Measurements from ENCODE around the gene CHAC1. TPM values are rescaled to one million over a fixed set of nuclear protein-coding genes. Genes with fewer than 3 reads are reported as not detected.

CHAC1 gene
- total RNA-seq, 1 donor = 30.0 TPM

DNA sequence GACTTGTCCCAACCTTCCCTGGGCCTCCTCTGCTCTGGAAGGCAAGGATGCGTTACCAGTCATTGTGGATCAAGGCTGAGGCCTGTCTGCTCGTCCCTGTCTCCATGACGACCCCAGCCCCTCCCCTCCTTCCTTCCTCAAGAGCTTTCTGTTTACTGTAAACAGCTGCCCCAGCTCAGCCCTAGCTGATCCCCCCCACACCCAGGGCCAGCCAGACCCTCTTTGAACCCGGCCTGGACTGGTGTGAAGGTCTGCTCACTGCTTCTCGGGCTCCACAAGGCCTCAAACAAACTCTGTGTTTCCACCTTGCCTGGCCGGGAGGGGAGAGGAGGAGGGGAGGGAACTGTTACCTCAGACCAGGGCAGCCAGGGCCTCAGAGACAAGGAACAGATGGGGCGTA is 42.1 kb upstream of the CHAC1 start:
- Histone ChIP-seq H3K27ac (ENCODE audit: low read depth, low read length) (no peak overlapping the region), H3K9me3 (ENCODE audit: low read depth, low read length) (no peaks in the 10 kb centered on the region), H3K4me2 (ENCODE audit: insufficient read depth, low read length) (no peak overlapping the region), H4K20me1 (ENCODE audit: insufficient read depth, low read length) (no peaks in the 10 kb centered on the region), H3K4me3 (ENCODE audit: insufficient read depth, low read length) (no peak overlapping the region), H3K79me2 (ENCODE audit: insufficient read depth, low read length) (peaks cover 3% of the 10 kb centered on the region), H2AFZ (ENCODE audit: low read length) (no peak overlapping the region), H3K36me3 (ENCODE audit: insufficient read depth, low read length) (no peaks in the 10 kb centered on the region), H3K27me3 (ENCODE audit: insufficient read depth, low read length) (no peaks in the 10 kb centered on the region), H3K4me1 (ENCODE audit: insufficient read depth, low read length) (peaks cover 27% of the 10 kb centered on the region)
- peak; percentile 48 for DNase-seq (ENCODE audit: insufficient read length, low spot score, missing footprints)
- TF ChIP-seq, protein P1, sequence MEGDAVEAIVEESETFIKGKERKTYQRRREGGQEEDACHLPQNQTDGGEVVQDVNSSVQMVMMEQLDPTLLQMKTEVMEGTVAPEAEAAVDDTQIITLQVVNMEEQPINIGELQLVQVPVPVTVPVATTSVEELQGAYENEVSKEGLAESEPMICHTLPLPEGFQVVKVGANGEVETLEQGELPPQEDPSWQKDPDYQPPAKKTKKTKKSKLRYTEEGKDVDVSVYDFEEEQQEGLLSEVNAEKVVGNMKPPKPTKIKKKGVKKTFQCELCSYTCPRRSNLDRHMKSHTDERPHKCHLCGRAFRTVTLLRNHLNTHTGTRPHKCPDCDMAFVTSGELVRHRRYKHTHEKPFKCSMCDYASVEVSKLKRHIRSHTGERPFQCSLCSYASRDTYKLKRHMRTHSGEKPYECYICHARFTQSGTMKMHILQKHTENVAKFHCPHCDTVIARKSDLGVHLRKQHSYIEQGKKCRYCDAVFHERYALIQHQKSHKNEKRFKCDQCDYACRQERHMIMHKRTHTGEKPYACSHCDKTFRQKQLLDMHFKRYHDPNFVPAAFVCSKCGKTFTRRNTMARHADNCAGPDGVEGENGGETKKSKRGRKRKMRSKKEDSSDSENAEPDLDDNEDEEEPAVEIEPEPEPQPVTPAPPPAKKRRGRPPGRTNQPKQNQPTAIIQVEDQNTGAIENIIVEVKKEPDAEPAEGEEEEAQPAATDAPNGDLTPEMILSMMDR (IDR thresholded peaks at IDR 0.05; ENCODE audit: extremely low read depth, low read depth, low read length) = no peak

DNA sequence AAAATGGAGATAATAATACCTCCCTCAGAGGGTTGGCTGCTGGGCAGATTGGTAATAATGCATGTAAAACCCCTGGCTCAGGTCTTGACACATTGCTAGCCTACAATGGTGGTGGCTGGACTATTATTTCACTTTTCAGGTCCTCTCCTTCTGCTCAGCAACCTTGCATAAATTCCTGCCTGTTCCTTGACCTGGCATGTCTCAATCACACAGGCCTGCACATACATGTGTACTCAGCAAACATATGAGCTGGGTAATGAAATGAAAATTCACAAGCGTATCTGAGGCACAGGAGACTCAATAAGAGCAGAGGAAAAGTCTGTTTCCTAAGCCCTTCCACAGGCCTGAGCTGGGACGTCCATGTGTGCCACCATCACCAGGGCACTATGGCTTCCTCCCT is 41.6 kb upstream of the CHAC1 start:
- peak; percentile 25 for DNase-seq (ENCODE audit: insufficient read length, low spot score, missing footprints)
- H3K27ac ChIP-seq (ENCODE audit: low read depth, low read length) = no peak overlapping the region
- H3K79me2 ChIP-seq (ENCODE audit: insufficient read depth, low read length) = peaks cover under 1% of the 10 kb centered on the region
- peaks cover 21% of the 10 kb centered on the region for H3K4me1 ChIP-seq (ENCODE audit: insufficient read depth, low read length)
- no peak overlapping the region for H3K4me2 ChIP-seq (ENCODE audit: insufficient read depth, low read length)
- no peaks in the 10 kb centered on the region for H3K27me3 ChIP-seq (ENCODE audit: insufficient read depth, low read length)
- H3K9me3 ChIP-seq (ENCODE audit: low read depth, low read length) = no peaks in the 10 kb centered on the region
- TF ChIP-seq, protein P1 (IDR thresholded peaks at IDR 0.05; ENCODE audit: extremely low read depth, low read depth, low read length) = no peak
- H3K36me3 ChIP-seq (ENCODE audit: insufficient read depth, low read length) = no peaks in the 10 kb centered on the region
- H2AFZ ChIP-seq (ENCODE audit: low read length) = no peak overlapping the region
- H4K20me1 ChIP-seq (ENCODE audit: insufficient read depth, low read length) = no peaks in the 10 kb centered on the region
- no peak overlapping the region for H3K4me3 ChIP-seq (ENCODE audit: insufficient read depth, low read length)

DNA sequence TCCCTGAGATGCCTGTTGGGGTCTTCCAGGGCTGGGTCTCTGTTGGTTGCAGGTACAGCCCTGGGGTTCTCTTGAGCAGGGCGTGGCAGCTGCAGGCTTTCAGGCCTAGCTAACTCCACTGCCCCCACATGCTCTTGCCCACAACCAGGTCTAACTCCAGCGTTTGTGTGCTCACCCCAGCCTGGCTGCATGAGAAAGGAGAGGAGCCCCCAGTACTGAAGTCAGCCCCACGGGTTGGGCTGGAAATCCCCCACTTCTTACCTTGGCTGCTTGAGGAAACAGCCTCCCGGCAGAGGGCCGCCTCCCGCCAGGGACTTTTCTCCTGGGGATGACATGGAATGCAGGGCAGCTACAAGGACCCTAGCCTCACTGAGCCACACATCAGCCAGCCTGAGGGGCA is 40.8 kb upstream of the CHAC1 start:
- DNase-seq (ENCODE audit: insufficient read length, low spot score, missing footprints) = peak; percentile 35
- no peak overlapping the region for H3K4me3 ChIP-seq (ENCODE audit: insufficient read depth, low read length)
- H3K9me3 ChIP-seq (ENCODE audit: low read depth, low read length) = no peaks in the 10 kb centered on the region
- H2AFZ ChIP-seq (ENCODE audit: low read length) = no peak overlapping the region
- H3K36me3 ChIP-seq (ENCODE audit: insufficient read depth, low read length) = no peaks in the 10 kb centered on the region
- H4K20me1 ChIP-seq (ENCODE audit: insufficient read depth, low read length) = no peaks in the 10 kb centered on the region
- TF ChIP-seq, protein P1 (IDR thresholded peaks at IDR 0.05; ENCODE audit: extremely low read depth, low read depth, low read length) = no peak
- H3K27ac ChIP-seq (ENCODE audit: low read depth, low read length) = no peak overlapping the region
- no peak overlapping the region for H3K4me2 ChIP-seq (ENCODE audit: insufficient read depth, low read length)
- H3K27me3 ChIP-seq (ENCODE audit: insufficient read depth, low read length) = no peaks in the 10 kb centered on the region
- H3K79me2 ChIP-seq (ENCODE audit: insufficient read depth, low read length) = no peaks in the 10 kb centered on the region
- H3K4me1 ChIP-seq (ENCODE audit: insufficient read depth, low read length) = peaks cover 17% of the 10 kb centered on the region

DNA sequence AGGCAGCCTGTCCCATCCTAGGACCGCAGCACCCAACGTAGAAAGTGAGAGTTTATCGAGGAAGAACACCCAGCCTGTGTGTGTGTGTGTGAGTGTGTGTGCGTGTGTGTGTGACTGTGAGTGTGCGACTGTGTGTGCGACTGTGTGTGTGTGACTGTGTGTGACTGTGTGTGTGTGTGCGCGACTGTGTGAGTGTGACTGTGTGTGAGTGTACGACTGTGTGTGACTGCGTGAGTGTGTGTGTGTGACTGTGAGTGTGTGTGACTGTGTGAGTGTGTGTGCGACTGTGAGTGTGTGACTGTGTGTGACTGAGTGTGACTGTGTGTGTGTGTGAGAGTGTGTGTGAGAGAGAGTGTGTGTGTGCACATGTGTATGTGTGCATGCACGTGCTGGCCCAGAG is 39.3 kb upstream of the CHAC1 start:
- H4K20me1 ChIP-seq (ENCODE audit: insufficient read depth, low read length) = no peaks in the 10 kb centered on the region
- H3K9me3 ChIP-seq (ENCODE audit: low read depth, low read length) = no peaks in the 10 kb centered on the region
- no peak overlapping the region for H3K4me3 ChIP-seq (ENCODE audit: insufficient read depth, low read length)
- no peaks in the 10 kb centered on the region for H3K36me3 ChIP-seq (ENCODE audit: insufficient read depth, low read length)
- no peak overlapping the region for H2AFZ ChIP-seq (ENCODE audit: low read length)
- no peak overlapping the region for H3K27ac ChIP-seq (ENCODE audit: low read depth, low read length)
- peak; percentile 1 for DNase-seq (ENCODE audit: insufficient read length, low spot score, missing footprints)
- no peaks in the 10 kb centered on the region for H3K27me3 ChIP-seq (ENCODE audit: insufficient read depth, low read length)
- H3K4me2 ChIP-seq (ENCODE audit: insufficient read depth, low read length) = no peak overlapping the region
- peaks cover 17% of the 10 kb centered on the region for H3K4me1 ChIP-seq (ENCODE audit: insufficient read depth, low read length)
- no peaks in the 10 kb centered on the region for H3K79me2 ChIP-seq (ENCODE audit: insufficient read depth, low read length)
- TF ChIP-seq, protein P1 (IDR thresholded peaks at IDR 0.05; ENCODE audit: extremely low read depth, low read depth, low read length) = no peak

Measured in osteoblast (primary cell).